NB4 (cell line): ENCODE measurements around the gene SLC30A7.

Experiments used
- MYC ChIP-seq: IDR thresholded peaks from 2 replicates; pipeline ENCODE4 v1.6.1; 2011; ENCODE audit warnings: low read depth, low read length
- TF ChIP-seq, protein P1 (sequence below): IDR thresholded peaks from one replicate; pipeline ENCODE4 v1.5.1; 2012; ENCODE audit warnings: low read depth, low read length

DNA sequence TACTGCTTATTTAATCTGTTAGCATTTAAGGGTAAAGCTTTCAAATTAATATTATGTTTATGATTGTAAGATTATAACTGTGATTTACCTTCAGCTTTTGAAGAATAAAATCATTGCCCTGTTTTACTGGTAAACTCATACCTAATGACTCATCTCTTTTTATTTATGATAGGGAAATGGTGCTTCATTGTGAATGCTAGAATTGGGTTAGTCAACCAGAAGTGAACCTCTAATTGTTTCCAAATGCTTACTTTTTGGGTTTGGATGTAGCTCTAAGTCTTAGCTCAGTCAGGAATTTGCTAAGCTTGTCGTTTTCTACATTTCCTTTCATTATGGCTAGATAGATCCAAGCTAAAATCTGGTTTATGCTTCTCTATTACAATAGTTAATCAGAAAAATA, 59.4 kb downstream of the SLC30A7 start:
- TF ChIP-seq, protein P1, sequence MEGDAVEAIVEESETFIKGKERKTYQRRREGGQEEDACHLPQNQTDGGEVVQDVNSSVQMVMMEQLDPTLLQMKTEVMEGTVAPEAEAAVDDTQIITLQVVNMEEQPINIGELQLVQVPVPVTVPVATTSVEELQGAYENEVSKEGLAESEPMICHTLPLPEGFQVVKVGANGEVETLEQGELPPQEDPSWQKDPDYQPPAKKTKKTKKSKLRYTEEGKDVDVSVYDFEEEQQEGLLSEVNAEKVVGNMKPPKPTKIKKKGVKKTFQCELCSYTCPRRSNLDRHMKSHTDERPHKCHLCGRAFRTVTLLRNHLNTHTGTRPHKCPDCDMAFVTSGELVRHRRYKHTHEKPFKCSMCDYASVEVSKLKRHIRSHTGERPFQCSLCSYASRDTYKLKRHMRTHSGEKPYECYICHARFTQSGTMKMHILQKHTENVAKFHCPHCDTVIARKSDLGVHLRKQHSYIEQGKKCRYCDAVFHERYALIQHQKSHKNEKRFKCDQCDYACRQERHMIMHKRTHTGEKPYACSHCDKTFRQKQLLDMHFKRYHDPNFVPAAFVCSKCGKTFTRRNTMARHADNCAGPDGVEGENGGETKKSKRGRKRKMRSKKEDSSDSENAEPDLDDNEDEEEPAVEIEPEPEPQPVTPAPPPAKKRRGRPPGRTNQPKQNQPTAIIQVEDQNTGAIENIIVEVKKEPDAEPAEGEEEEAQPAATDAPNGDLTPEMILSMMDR, result no peak
- TF ChIP-seq MYC, result no peak
